NCI-H345 treated with DMSO at 0.1 percent for 48 hours (cell line): Measurements from ENCODE around the gene HCN2.

Experiments used
- DNase-seq: peaks from one replicate; lab custom pipeline; 2025; ENCODE audit not compliant: unreplicated experiment; lab: John Stamatoyannopoulos, UW

Gene HCN2

GRCh38 chr19:589693-590395, at the start of gene HCN2:
TSS of gene HCN2 (plus strand) at chr19:589881. CDS start at chr19:589946, 65 bp downstream.
- no peak for DNase-seq

GRCh38 chr19:540867-541637, 48.6 kb upstream of the HCN2 start:
- no peak for DNase-seq

- DNase-seq: no peak
These were observed 48.0 kb upstream of the HCN2 start for GRCh38 chr19:541699-542098.

DNA sequence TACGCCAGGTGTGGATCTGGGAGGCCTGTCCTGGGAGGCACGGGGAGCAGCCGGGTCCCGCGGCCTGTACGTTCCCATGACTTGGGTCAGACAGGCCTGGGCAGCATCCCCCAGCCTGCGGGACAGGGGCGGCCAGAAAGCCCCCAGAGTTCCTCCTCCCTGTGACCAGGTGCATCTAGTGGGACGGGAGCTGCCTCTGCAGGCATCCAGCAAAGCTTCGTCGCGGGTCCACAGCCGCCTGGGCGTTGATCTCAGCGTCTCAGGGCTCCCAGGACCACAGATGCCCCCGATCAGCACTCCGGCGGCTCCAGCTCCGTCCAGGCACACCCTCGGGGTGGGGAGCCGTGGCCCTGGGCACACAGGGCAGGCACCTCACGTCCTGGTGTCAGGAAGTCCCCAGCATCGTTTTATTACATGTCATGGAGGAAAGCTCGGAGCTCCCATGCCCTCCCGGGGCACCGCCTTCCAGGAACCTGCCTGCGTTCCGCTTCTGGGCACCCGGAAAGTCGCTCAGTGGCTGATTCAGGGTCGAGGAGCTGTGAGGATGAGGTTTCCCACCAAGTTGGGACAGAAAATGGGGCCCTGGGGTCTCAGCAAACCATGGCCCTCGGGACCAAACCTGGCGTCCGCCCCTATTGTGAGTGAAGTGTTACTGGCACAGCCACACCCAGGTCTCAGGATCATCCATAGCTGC, 47.4 kb upstream of the HCN2 start:
- no peak for DNase-seq

- DNase-seq: no peak
These were observed 45.6 kb upstream of the HCN2 start, which contains the start of gene GZMM for GRCh38 chr19:543910-544608. TSS of gene GZMM (plus strand) at chr19:544053. CDS start at chr19:544072, 19 bp downstream.

- no peak for DNase-seq
These were observed 42.6 kb upstream of the HCN2 start for GRCh38 chr19:547117-547516.

DNA sequence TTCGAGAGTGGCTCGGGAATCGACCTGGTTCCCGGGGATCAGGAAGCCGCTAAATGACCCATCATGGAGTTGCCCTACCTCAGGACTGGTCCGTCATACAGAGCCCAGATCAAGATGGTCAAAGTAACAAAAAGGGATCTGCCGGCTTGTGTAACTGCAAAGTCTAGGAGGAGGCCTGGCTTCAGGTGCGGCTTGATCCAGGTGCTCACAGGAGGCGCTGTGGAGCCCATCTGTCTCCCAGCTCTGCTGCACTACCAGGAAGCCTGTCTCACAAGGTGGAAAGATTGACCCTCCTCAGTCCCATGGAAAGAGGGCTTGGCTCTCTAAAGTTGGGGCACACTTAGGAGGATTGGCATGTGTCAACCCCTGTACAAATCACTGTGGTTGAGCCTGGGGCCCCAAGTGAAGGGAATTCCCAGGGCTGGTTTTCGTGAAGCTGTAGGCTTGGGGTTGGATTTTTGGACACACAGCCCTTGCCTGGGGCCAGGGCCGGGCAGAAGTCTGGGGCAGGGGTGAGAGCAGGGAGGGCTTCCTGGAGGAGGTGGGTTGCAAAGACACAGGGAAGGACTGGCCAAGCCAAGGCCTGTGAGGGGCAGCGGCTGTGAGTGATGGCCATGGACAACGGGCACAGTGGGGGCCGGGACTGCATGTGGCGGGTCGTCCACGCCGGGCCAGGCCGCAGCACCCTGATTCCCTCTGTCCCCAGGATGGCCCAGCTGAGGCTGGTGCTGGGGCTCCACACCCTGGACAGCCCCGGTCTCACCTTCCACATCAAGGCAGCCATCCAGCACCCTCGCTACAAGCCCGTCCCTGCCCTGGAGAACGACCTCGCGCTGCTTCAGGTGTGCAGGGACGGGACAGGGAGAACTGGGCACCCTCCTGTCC, 41.6 kb upstream of the HCN2 start:
- no peak for DNase-seq

- DNase-seq: no peak
These were observed 40.5 kb upstream of the HCN2 start for GRCh38 chr19:548886-549830.

DNA sequence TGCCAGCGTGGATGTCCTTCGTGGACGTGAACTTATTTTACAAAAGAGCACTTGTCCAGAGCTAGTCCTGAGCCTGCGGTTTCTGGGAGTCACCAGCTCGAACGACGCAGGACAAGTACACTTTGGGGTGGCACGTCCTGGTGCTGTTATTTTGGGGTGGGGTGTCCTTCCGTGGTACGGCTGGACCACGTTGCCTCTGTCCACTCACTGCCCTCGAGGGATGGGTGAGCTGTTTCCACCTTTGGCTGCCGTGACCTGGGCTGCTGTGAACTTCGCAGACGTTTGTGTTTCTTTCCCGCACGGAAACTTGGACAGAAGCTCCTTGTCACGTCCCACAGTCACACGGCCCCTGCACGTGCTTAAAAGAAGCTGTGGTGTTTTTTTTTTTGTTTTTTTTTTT, 34.9 kb upstream of the HCN2 start:
- DNase-seq: no peak

- no peak for DNase-seq
These were observed 34.2 kb upstream of the HCN2 start for GRCh38 chr19:555474-555808.

DNA sequence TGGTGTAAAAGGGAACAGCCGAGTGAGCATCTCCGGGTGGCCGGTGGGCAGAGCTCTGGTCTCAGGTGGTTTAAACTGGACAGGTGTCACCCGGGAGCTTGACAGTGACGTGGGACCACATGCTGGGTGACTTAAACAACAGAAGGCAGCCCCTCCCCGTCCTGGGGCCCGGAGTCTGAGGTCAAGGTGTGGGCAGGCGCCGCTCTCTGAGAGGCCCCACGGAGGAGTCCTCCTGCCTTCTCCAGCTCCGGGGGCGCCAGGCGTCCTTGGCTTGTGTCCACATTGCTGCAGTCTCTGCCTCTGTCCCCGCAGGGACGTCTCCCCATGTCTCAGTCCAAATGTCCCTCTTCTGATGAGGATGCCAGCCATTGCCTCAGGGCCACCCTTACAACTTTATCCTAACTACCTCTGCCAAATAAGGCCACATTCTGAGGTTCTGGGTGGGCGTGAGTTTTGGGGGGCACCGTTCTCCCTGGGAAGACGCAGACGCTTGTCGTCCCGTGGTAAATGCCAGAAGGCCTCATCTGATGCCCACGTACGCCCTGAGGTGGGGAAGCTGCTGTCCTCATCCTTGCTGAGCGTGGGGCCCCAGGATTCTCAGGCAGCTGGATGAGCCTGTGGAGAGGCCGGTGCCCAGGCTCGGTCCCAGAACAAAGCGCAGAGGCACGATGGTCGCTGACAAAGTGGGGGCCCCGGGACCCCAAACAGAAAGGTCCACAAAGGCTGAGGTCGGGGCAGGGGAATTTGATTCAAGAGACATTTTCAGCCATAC, 32.9 kb upstream of the HCN2 start:
- DNase-seq: no peak

- DNase-seq: no peak
These were observed 30.8 kb upstream of the HCN2 start for GRCh38 chr19:558770-559439.

DNA sequence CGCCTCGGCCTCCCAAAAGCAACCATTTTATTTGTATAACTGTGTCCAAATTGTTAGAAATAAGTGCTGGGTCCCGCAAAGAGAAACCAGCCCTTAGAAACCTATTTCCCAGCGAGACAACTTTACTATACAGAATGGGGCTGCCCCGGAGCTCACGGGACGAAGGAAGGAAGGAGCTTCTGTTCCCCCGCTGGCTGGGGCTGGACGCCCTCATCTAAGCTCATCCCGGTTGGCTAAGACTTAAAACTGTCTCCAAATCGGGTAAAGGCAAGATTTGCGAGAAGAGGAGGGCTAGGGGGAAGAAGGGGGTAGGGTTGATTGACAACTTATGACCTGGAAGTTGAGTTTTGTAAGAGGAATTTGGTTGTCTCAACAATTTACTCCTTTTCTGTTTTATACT, 29.6 kb upstream of the HCN2 start:
- DNase-seq: no peak

DNA sequence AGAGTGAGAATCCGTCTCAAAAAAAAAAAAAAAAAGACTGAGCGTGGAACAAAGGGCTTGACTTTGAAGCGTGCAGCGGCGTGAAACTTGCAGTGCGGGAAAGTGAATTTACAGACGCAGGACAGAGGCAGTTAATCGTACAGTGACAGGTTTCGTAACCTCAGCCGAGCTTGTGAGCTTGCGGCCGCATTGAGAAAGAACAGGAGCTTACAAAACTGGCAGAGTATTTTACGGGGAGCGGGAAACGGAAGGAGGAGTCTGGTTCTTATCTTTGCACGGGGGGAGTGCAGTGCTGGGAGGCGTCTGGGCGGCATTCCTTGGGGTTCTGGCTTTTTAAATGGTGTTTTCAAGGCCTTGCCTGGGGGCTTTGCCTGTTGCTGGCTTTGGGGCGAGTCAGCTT, 23.3 kb upstream of the HCN2 start:
- DNase-seq: no peak

DNA sequence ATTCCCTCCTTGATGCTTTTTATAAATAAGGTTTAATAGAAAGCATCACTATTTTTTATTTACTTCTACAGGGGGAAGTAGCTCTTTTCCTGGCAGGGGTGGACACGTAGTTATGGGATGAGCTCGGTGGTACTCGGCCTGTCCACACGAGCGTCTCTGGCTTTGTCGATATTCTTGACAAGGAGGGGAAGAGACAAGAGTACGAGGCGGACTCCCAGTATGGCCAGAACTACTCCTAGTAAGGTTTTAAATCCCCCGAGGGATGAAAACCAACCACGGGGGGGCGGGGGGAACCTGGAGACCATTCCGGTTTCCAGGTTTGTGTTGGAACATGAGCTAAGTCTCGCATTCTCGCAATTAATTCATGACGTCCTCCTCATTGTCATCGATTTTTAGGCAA, 22.8 kb upstream of the HCN2 start:
- no peak for DNase-seq

- DNase-seq: no peak
These were observed 22.3 kb upstream of the HCN2 start for GRCh38 chr19:567296-567900.

DNA sequence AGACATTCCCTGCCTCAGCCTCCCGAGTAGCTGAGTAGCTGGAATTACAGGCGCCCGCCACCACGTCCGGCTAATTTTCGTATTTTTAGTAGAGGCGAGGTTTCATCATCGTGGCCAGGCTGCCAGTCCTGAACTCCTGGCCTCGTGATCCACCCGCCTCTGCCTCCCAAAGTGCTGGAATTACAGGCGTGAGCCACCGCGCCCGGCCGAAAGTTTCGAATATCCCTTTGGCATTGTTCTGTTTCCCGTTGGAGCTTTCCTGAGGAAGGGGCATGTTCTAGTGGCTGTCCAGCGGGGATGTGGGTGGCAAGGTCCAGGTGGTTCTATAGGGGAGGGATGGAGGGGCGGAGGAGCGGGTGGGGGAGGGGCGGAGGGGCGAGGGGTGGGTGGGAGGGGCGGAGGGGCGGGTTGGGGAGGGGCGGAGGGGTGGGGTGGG, 19.4 kb upstream of the HCN2 start:
- DNase-seq: no peak
